WTC11 (cell line): ENCODE data around the gene GPC4. TPM values are rescaled to one million over a fixed set of nuclear protein-coding genes. Genes with fewer than 3 reads are reported as not detected.

Experiments used
- ATAC-seq: fragments of 200-7000 bp; cut with Tn5 transposase; 2 replicates; pipeline ENCODE4 v1.10.0; 2021; ENCODE audit warnings: mild to moderate bottlenecking, moderate library complexity
- CTCF ChIA-PET: fragments of 300-600 bp; sonication (Branson Sonifier 250); formaldehyde crosslinking; loops from one replicate; lab custom pipeline; 2021; ENCODE audit warnings: antibody characterized with exemption; lab: Charles Lee
- POLR2A ChIA-PET: fragments of 350-600 bp; sonication (Branson Sonifier 250); formaldehyde crosslinking; loops from one replicate; lab custom pipeline; 2021; ENCODE audit warnings: antibody characterized with exemption; lab: Charles Lee
- DNase-seq: peaks from one replicate; pipeline ENCODE4 v3.0.0; 2021; ENCODE audit warnings: low spot score
- H3K27ac Mint-ChIP-seq: 2 replicates; pipeline ENCODE4 v1.8.0; 2021; ENCODE audit warnings: mixed read lengths
- H3K27me3 Mint-ChIP-seq: 2 replicates; pipeline ENCODE4 v1.8.0; 2021; ENCODE audit warnings: low read depth, mild to moderate bottlenecking, moderate library complexity, mixed read lengths
- H3K36me3 Mint-ChIP-seq: 2 replicates; pipeline ENCODE4 v1.8.0; 2021; ENCODE audit warnings: mixed read lengths
- H3K4me1 Mint-ChIP-seq: 2 replicates; pipeline ENCODE4 v1.8.0; 2022; ENCODE audit warnings: mixed read lengths
- H3K4me3 Mint-ChIP-seq: 2 replicates; pipeline ENCODE4 v1.8.0; 2021; ENCODE audit warnings: mild to moderate bottlenecking, moderate library complexity, mixed read lengths
- H3K9me3 Mint-ChIP-seq: 2 replicates; pipeline ENCODE4 v1.8.0; 2021; ENCODE audit warnings: mixed read lengths
- ATF2 ChIP-seq: sonication (generic); formaldehyde crosslinking; IDR thresholded peaks from 2 replicates; pipeline ENCODE4 v1.8.1; 2022; ENCODE audit warnings: low read depth, missing genetic modification reagents, borderline replicate concordance
- ATF3 ChIP-seq: sonication (generic); formaldehyde crosslinking; conservative IDR thresholded peaks from 2 replicates; pipeline ENCODE4 v1.8.1; 2022; ENCODE audit warnings: mild to moderate bottlenecking, missing genetic modification reagents
- CREB1 ChIP-seq: sonication (generic); formaldehyde crosslinking; IDR thresholded peaks from 2 replicates; pipeline ENCODE4 v1.8.0; 2023; ENCODE audit warnings: mild to moderate bottlenecking, missing genetic modification reagents
- E2F4 ChIP-seq: sonication (generic); formaldehyde crosslinking; IDR thresholded peaks from 2 replicates; pipeline ENCODE4 v1.8.1; 2022; ENCODE audit warnings: low read depth, mild to moderate bottlenecking, moderate library complexity, missing genetic modification reagents, borderline replicate concordance
- EMX1 ChIP-seq: fragments of 250-450 bp; sonication (Bioruptor Pico); IDR thresholded peaks from 2 replicates; pipeline ENCODE4 v1.8.0; 2021; ENCODE audit warnings: mild to moderate bottlenecking
- FOXK1 ChIP-seq: sonication (generic); formaldehyde crosslinking; IDR thresholded peaks from 2 replicates; pipeline ENCODE4 v1.8.0; 2022; ENCODE audit warnings: mild to moderate bottlenecking, moderate library complexity, missing genetic modification reagents
- GABPB1 ChIP-seq: sonication (generic); formaldehyde crosslinking; IDR thresholded peaks from 2 replicates; pipeline ENCODE4 v1.8.1; 2023; ENCODE audit warnings: mild to moderate bottlenecking, missing genetic modification reagents
- IRF1 ChIP-seq: sonication (generic); formaldehyde crosslinking; IDR thresholded peaks from 2 replicates; pipeline ENCODE4 v1.8.0; 2023; ENCODE audit warnings: missing genetic modification reagents
- MAX ChIP-seq: sonication (generic); formaldehyde crosslinking; IDR thresholded peaks from 2 replicates; pipeline ENCODE4 v1.8.0; 2022; ENCODE audit warnings: mild to moderate bottlenecking, missing genetic modification reagents
- NFYB ChIP-seq: sonication (generic); formaldehyde crosslinking; conservative IDR thresholded peaks from 2 replicates; pipeline ENCODE4 v1.8.0; 2022; ENCODE audit warnings: low read depth, missing genetic modification reagents
- RELA ChIP-seq: sonication (generic); formaldehyde crosslinking; IDR thresholded peaks from 2 replicates; pipeline ENCODE4 v1.8.1; 2022; ENCODE audit warnings: missing genetic modification reagents, mild to moderate bottlenecking, borderline replicate concordance
- RORB ChIP-seq: fragments of 250-450 bp; sonication (Bioruptor Pico); IDR thresholded peaks from 2 replicates; pipeline ENCODE4 v1.9.0; 2021; ENCODE audit warnings: mild to moderate bottlenecking
- SMAD3 ChIP-seq: sonication (generic); formaldehyde crosslinking; IDR thresholded peaks from 2 replicates; pipeline ENCODE4 v1.8.0; 2022; ENCODE audit warnings: missing genetic modification reagents, mild to moderate bottlenecking, borderline replicate concordance
- TEAD4 ChIP-seq: sonication (generic); formaldehyde crosslinking; IDR thresholded peaks from 2 replicates; pipeline ENCODE4 v1.8.0; 2022; ENCODE audit warnings: mild to moderate bottlenecking, missing genetic modification reagents
- TP53 ChIP-seq: sonication (generic); formaldehyde crosslinking; IDR thresholded peaks from 2 replicates; pipeline ENCODE4 v1.8.1; 2023; ENCODE audit warnings: mild to moderate bottlenecking, missing genetic modification reagents
- USF1 ChIP-seq: sonication (generic); formaldehyde crosslinking; IDR thresholded peaks from 2 replicates; pipeline ENCODE4 v1.8.0; 2022; ENCODE audit warnings: mild to moderate bottlenecking, missing genetic modification reagents
- ZNF232 ChIP-seq: sonication (generic); formaldehyde crosslinking; IDR thresholded peaks from 2 replicates; pipeline ENCODE4 v1.8.0; 2022; ENCODE audit warnings: mild to moderate bottlenecking, missing genetic modification reagents
- ZNF425 ChIP-seq: fragments of 250-450 bp; sonication (Bioruptor Pico); conservative IDR thresholded peaks from 2 replicates; pipeline ENCODE4 v1.9.0; 2021; ENCODE audit warnings: mild to moderate bottlenecking
- ZNF671 ChIP-seq: fragments of 250-450 bp; sonication (Bioruptor Pico); IDR thresholded peaks from 2 replicates; pipeline ENCODE4 v1.8.0; 2021; ENCODE audit warnings: mild to moderate bottlenecking
- total RNA-seq: library from RNA; stranded (reverse); gene quantifications from 3 replicates; pipeline ENCODE4 v1.2.3, GENCODE V29; 2021

Gene GPC4
- total RNA-seq, 1 experiment from 2014 or later, result 144 TPM

- TF ChIP-seq EMX1 (no peak), TEAD4 (CRISPR knock-in tag) (no peak), MAX (CRISPR knock-in tag) (no peak), ATF3 (CRISPR knock-in tag) (no peak), ZNF425 (CRISPR knock-in tag) (no peak), FOXK1 (CRISPR knock-in tag) (no peak)
Measured at GRCh38 chrX:133365871-133366611, 49.2 kb downstream of the GPC4 start (continued).

GRCh38 chrX:133364865-133365264 is 50.4 kb downstream of the GPC4 start:
- Mint-ChIP-seq H3K4me1 (peaks cover 70% of the 10 kb centered on the region), H3K27ac (peak overlapping the region; percentile 38; the same call in 1 of the 2 replicates), H3K36me3 (no peaks in the 10 kb centered on the region), H3K9me3 (no peaks in the 10 kb centered on the region), H3K27me3 (no peaks in the 10 kb centered on the region), H3K4me3 (no peak overlapping the region)
- no peak for DNase-seq
- no peak for ATAC-seq
- ChIA-PET CTCF (no interaction called here), POLR2A (no interaction called here)
- no peak for TF ChIP-seq TEAD4 (CRISPR knock-in tag)
- no peak for TF ChIP-seq CREB1
- TF ChIP-seq FOXK1 (CRISPR knock-in tag), result no peak
- TF ChIP-seq RELA (CRISPR knock-in tag), result no peak
- TF ChIP-seq IRF1, result no peak
- TF ChIP-seq NFYB (CRISPR knock-in tag), result no peak
- TF ChIP-seq E2F4 (CRISPR knock-in tag), result no peak
- TF ChIP-seq GABPB1, result no peak

- ChIA-PET CTCF (no interaction called here), POLR2A (no interaction called here)
- no peaks in the 10 kb centered on the region for H3K36me3 Mint-ChIP-seq
- ATAC-seq, result no peak
- TF ChIP-seq ZNF232, result no peak
- no peak for TF ChIP-seq SMAD3 (CRISPR knock-in tag)
- TF ChIP-seq RORB (CRISPR knock-in tag), result no peak
- TF ChIP-seq USF1, result no peak
- TF ChIP-seq ATF2 (CRISPR knock-in tag), result no peak
- TF ChIP-seq ZNF671 (CRISPR knock-in tag), result no peak
- TF ChIP-seq TP53, result no peak
- H3K27me3 Mint-ChIP-seq, result no peaks in the 10 kb centered on the region
- no peak overlapping the region for H3K4me3 Mint-ChIP-seq
- no peak for DNase-seq
- H3K27ac Mint-ChIP-seq, result no peak overlapping the region
- H3K4me1 Mint-ChIP-seq, result peaks cover 71% of the 10 kb centered on the region
- H3K9me3 Mint-ChIP-seq, result no peaks in the 10 kb centered on the region
Measured at GRCh38 chrX:133364196-133364595, 51.1 kb downstream of the GPC4 start.
